HFF-Myc (cell line): Measurements from ENCODE around the gene SIGLEC9.

Experiments used
- DNase-seq: peaks from one replicate; pipeline ENCODE4 v3.0.0-alpha.2; 2011; ENCODE audit warnings: low read depth; ENCODE audit errors: extremely low read depth
- H3K4me3 ChIP-seq: replicated peaks from 2 replicates; pipeline ENCODE4 v1.5.1; 2011; ENCODE audit warnings: low read depth, mild to moderate bottlenecking, control low read depth, low read length
- TF ChIP-seq, protein P1 (sequence below): IDR thresholded peaks from 2 replicates; pipeline ENCODE4 v1.5.1; 2012; ENCODE audit warnings: mild to moderate bottlenecking, low read depth, low read length, control low read depth; ENCODE audit errors: missing control alignments

Gene SIGLEC9

DNA sequence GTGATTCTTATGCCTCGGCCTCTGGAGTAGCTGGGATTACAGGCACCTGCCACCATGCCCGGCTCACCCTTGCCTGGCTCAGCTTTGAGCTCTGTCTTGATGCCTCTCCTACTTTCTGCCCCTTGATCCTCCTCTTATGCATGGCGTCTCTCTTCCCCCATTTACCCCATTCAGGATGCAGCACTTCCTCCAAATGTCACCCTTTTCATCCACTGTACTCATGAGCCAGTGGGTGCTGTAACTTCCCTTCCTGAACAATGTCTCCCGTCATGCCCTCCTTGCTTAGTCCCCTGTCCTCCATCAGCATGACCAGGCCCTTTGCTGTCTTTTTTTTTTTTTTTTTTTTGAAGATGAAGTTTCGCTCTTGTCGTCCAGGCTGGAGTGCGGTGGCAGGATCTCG lies 3.4 kb upstream of the SIGLEC9 start:
- TF ChIP-seq, protein P1, sequence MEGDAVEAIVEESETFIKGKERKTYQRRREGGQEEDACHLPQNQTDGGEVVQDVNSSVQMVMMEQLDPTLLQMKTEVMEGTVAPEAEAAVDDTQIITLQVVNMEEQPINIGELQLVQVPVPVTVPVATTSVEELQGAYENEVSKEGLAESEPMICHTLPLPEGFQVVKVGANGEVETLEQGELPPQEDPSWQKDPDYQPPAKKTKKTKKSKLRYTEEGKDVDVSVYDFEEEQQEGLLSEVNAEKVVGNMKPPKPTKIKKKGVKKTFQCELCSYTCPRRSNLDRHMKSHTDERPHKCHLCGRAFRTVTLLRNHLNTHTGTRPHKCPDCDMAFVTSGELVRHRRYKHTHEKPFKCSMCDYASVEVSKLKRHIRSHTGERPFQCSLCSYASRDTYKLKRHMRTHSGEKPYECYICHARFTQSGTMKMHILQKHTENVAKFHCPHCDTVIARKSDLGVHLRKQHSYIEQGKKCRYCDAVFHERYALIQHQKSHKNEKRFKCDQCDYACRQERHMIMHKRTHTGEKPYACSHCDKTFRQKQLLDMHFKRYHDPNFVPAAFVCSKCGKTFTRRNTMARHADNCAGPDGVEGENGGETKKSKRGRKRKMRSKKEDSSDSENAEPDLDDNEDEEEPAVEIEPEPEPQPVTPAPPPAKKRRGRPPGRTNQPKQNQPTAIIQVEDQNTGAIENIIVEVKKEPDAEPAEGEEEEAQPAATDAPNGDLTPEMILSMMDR = no peak
- H3K4me3 ChIP-seq = no peak overlapping the region
- no peak for DNase-seq

DNA sequence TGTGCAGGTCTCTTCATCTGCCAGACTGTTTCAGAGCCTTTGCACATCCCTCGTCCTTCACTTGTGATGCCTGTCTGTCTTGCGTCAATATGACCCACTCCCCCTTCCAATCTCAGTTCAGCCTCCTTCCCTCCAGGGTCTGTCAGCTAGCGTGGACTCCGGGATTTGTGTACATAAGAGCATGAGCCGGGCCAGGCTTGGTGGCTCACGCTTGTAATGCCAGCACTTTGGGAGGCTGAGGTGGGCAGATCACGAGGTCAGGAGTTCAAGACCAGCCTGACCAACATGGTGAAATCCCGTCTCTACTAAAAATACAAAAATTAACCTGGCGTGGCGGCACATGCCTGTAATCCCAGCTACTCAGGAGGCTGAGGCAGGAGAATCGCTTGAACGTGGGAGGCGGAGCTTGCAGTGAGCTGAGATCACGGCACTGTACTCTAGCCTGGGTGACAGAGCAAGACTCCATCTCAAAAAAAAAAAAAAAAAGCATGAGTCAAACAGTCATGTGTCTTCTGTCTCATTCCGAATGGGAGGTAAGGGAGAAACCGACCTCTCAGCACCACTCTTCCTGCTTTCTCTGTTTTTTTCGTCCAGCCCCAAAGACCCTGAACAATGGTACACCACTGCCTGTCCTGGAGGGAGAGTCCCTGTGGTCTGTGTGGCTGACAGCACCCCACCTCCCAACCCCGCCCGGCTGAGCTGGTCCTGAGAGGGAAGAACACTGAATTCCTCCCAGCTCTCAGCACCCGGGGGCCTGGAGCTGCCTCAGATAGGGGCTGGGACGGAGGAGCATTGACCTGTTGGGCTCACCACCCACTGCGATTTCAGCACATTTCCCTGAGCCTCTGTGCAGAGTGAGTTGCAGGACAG lies 2.4 kb upstream of the SIGLEC9 start:
- no peak for DNase-seq
- TF ChIP-seq, protein P1 = no peak
- H3K4me3 ChIP-seq = no peak overlapping the region

DNA sequence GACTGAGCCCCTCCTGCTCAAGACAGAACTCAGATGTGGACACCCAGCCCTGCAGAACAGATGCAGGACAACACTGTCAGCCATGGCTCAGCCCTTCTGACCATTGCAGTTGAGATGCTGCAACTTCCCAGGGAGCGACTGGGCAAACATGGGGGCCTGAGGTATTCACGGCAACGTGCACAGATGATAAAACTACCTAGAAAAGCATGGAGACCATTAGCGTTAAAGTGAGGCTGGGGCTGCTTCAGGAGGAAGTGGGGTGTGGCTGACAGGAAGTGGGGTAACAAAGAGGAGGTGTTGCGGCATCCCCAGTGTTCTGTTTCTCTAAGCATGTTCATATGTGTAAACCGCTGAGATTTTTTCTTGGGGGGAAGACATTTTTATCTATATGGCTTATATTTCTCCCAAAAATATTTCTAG lies 1.3 kb upstream of the SIGLEC9 start:
- no peak for DNase-seq
- TF ChIP-seq, protein P1 = no peak
- H3K4me3 ChIP-seq = no peak overlapping the region

DNA sequence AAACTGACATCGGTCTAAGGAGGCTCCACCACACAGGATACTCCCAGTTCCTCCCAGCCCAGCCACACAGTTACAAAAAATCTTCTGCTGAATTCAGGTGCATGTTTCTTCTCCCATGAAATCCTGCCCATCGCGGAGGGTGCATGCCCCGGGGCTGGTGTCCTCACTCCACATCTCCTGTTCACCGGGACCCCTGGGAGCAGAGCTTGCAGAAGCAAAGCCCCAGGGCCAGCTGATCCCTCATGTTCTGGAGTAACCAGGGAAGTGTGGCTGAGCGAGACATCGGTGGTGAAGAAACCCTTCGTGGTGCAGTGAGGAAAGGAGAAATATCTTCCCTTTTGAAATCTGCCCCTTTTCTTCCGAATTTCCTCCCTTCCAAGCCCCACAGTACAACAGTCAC lies 904 bp upstream of the SIGLEC9 start:
- DNase-seq = no peak
- TF ChIP-seq, protein P1 = no peak
- H3K4me3 ChIP-seq = no peak overlapping the region

DNA sequence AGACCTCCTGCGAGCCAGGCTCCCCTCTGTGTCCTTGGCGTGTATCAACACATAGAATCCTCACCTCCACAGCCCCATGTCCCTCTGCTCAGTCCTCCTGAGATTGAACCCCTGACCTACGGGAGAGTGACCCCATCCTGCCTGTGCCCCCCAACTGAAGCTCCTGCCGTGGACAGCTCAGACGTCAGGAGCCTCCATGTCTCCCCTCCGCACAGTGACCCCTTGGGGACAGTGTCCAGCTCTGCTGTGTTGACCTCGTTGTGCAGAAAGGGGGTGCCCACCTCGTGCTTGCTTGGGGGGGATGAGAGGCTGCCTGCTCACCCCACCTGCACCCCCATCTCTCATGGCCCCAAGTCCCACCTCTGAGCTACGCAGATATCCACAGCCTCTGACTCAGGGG lies 490 bp upstream of the SIGLEC9 start:
- no peak overlapping the region for H3K4me3 ChIP-seq
- TF ChIP-seq, protein P1 = no peak
- DNase-seq = no peak

DNA sequence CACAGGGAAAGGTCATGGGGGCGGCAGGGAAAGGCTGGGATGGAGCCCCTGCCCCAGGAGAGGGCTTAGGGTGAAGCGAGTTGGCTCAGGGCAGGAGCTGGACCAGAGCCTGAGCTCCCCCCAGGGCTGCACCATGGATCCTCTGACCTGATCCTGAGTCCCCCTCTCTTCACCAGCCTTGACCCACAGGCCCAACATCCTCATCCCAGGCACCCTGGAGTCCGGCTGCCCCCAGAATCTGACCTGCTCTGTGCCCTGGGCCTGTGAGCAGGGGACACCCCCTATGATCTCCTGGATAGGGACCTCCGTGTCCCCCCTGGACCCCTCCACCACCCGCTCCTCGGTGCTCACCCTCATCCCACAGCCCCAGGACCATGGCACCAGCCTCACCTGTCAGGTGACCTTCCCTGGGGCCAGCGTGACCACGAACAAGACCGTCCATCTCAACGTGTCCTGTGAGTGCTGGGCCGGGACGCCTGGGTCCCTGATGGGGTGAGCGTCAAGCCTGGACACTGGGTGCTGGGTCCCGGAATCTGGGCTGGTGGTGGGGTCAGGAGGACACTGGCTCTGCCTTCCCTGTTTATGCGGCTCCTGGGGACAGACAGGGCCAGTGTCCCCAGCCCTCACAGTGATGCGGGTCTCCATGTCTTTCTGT lies 842 bp downstream of the SIGLEC9 start:
- TF ChIP-seq, protein P1 = no peak
- no peak for DNase-seq
- H3K4me3 ChIP-seq = no peak overlapping the region
